HEK293 (cell line): Measurements from ENCODE around the gene MGAT4C.

Experiments
- CTCF ChIA-PET: fragments of 350-600 bp; formaldehyde crosslinking; extraction: SDS; loops from one replicate; lab custom pipeline; 2021; ENCODE audit warnings: antibody characterized with exemption; lab: Yijun Ruan, JAX
- POLR2A ChIA-PET: fragments of 300-600 bp; formaldehyde crosslinking; extraction: SDS; loops from one replicate; lab custom pipeline; 2020; ENCODE audit warnings: antibody characterized with exemption, inconsistent platforms; lab: Yijun Ruan, JAX
- H3K27ac ChIP-seq: fragments of 200-500 bp; sonication (Bioruptor generic); 2 replicates; pipeline ENCODE4 v1.5.1; 2014; ENCODE audit warnings: low read depth, low read length, control low read depth, inconsistent platforms; ENCODE audit errors: extremely low read depth
- H3K36me3 ChIP-seq, 2 experiments: fragments of 200-500 bp in 1 of 2; sonication (Bioruptor generic) in 1 of 2; 1 replicate in 1 of 2; 2 replicates in 1 of 2; pipeline ENCODE4 v1.5.1; 2014 to 2017; ENCODE audit warnings: inconsistent platforms in 2 of 2, low read length in 2 of 2; ENCODE audit not compliant: control insufficient read depth in 2 of 2, insufficient read depth in 1 of 2
- H3K4me1 ChIP-seq: fragments of 200-500 bp; sonication (Bioruptor generic); 2 replicates; pipeline ENCODE4 v1.5.1; 2014; ENCODE audit warnings: mild to moderate bottlenecking, low read length, inconsistent platforms; ENCODE audit not compliant: control insufficient read depth, insufficient read depth
- H3K4me3 ChIP-seq: 2 replicates; pipeline ENCODE4 v1.5.1; 2011; ENCODE audit warnings: low read depth, mild to moderate bottlenecking, control low read depth, low read length, moderate library complexity
- H3K9me3 ChIP-seq: fragments of 200-500 bp; sonication (Bioruptor generic); 2 replicates; pipeline ENCODE4 v1.5.1; 2014; ENCODE audit warnings: low read depth, low read length, inconsistent platforms; ENCODE audit not compliant: control insufficient read depth, insufficient read depth
- GLI2 ChIP-seq: fragments of 450-650 bp; formaldehyde crosslinking; IDR thresholded peaks from 2 replicates; pipeline ENCODE4; 2017; ENCODE audit warnings: missing biosample characterization, missing genetic modification characterization, low read depth, borderline replicate concordance
- GLIS2 ChIP-seq: fragments of 450-650 bp; formaldehyde crosslinking; IDR thresholded peaks from 2 replicates; pipeline ENCODE4 v1.5.1; 2016; ENCODE audit warnings: missing biosample characterization, missing genetic modification characterization
- HOXC10 ChIP-seq: sonication (generic); formaldehyde crosslinking; IDR thresholded peaks from 2 replicates; pipeline ENCODE4 v1.8.1; 2023; ENCODE audit warnings: mild to moderate bottlenecking, missing genetic modification reagents
- KLF8 ChIP-seq: fragments of 450-650 bp; formaldehyde crosslinking; IDR thresholded peaks from 2 replicates; pipeline ENCODE4 v1.5.1; 2016; ENCODE audit warnings: missing biosample characterization, missing genetic modification characterization
- MZF1 ChIP-seq: fragments of 450-650 bp; formaldehyde crosslinking; IDR thresholded peaks from 2 replicates; pipeline ENCODE4 v1.5.1; 2017; ENCODE audit warnings: missing biosample characterization, missing genetic modification characterization, borderline replicate concordance
- ZNF155 ChIP-seq: fragments of 450-650 bp; formaldehyde crosslinking; IDR thresholded peaks from 2 replicates; pipeline ENCODE4 v1.5.1; 2016; ENCODE audit warnings: missing biosample characterization, missing genetic modification characterization
- ZNF184 ChIP-seq: fragments of 450-650 bp; IDR thresholded peaks from 2 replicates; pipeline ENCODE4 v1.5.1; 2018; ENCODE audit warnings: missing biosample characterization, mild to moderate bottlenecking, missing genetic modification characterization
- ZNF266 ChIP-seq: fragments of 450-650 bp; formaldehyde crosslinking; IDR thresholded peaks from 2 replicates; pipeline ENCODE4 v1.5.1; 2016; ENCODE audit warnings: missing biosample characterization, missing genetic modification characterization, low read depth
- ZNF302 ChIP-seq: fragments of 450-650 bp; formaldehyde crosslinking; IDR thresholded peaks from 2 replicates; pipeline ENCODE4 v1.5.1; 2016; ENCODE audit warnings: missing biosample characterization, missing genetic modification characterization, low read depth
- ZNF350 ChIP-seq: fragments of 450-650 bp; formaldehyde crosslinking; IDR thresholded peaks from 2 replicates; pipeline ENCODE4 v1.5.0; 2017; ENCODE audit warnings: missing biosample characterization, mild to moderate bottlenecking, missing genetic modification characterization
- ZNF416 ChIP-seq: fragments of 450-650 bp; formaldehyde crosslinking; IDR thresholded peaks from 2 replicates; pipeline ENCODE4 v1.5.1; 2016; ENCODE audit warnings: missing biosample characterization, missing genetic modification characterization
- ZNF423 ChIP-seq: fragments of 450-650 bp; formaldehyde crosslinking; IDR thresholded peaks from 2 replicates; pipeline ENCODE4 v1.5.1; 2016; ENCODE audit warnings: missing biosample characterization, missing genetic modification characterization
- ZNF548 ChIP-seq: fragments of 450-650 bp; formaldehyde crosslinking; IDR thresholded peaks from 2 replicates; pipeline ENCODE4 v1.5.1; 2016; ENCODE audit warnings: missing biosample characterization, missing genetic modification characterization
- ZNF555 ChIP-seq: fragments of 450-650 bp; formaldehyde crosslinking; conservative IDR thresholded peaks from 2 replicates; pipeline ENCODE4 v1.5.1; 2017; ENCODE audit warnings: missing biosample characterization, mild to moderate bottlenecking, missing genetic modification characterization, inconsistent platforms
- ZNF560 ChIP-seq: fragments of 450-650 bp; formaldehyde crosslinking; IDR thresholded peaks from 2 replicates; pipeline ENCODE4 v1.5.1; 2017; ENCODE audit warnings: missing biosample characterization, missing genetic modification characterization, borderline replicate concordance
- ZNF600 ChIP-seq: fragments of 450-650 bp; formaldehyde crosslinking; IDR thresholded peaks from 2 replicates; pipeline ENCODE4 v1.5.1; 2016; ENCODE audit warnings: missing biosample characterization, missing genetic modification characterization
- ZNF654 ChIP-seq: fragments of 450-650 bp; formaldehyde crosslinking; IDR thresholded peaks from 2 replicates; pipeline ENCODE4 v1.5.1; 2016; ENCODE audit warnings: low read depth, missing biosample characterization, missing genetic modification characterization
- ZNF670 ChIP-seq: fragments of 450-650 bp; formaldehyde crosslinking; IDR thresholded peaks from 2 replicates; pipeline ENCODE4 v1.5.1; 2016; ENCODE audit warnings: missing biosample characterization, missing genetic modification characterization, low read depth
- ZNF707 ChIP-seq: fragments of 450-650 bp; formaldehyde crosslinking; IDR thresholded peaks from 2 replicates; pipeline ENCODE4 v1.5.1; 2016; ENCODE audit warnings: missing biosample characterization, missing genetic modification characterization
- ZSCAN30 ChIP-seq: fragments of 450-650 bp; IDR thresholded peaks from 2 replicates; pipeline ENCODE4 v1.5.1; 2018; ENCODE audit warnings: missing biosample characterization, mild to moderate bottlenecking, missing genetic modification characterization, moderate library complexity
- TF ChIP-seq, protein P1 (sequence below): fragments of 450-650 bp; formaldehyde crosslinking; IDR thresholded peaks from 2 replicates; pipeline ENCODE4 v1.5.1; 2016; ENCODE audit warnings: missing biosample characterization, missing genetic modification characterization, low read depth
- TF ChIP-seq, protein P2 (sequence below): fragments of 450-650 bp; formaldehyde crosslinking; IDR thresholded peaks from 2 replicates; pipeline ENCODE4 v1.5.1; 2017; ENCODE audit warnings: missing biosample characterization, missing genetic modification characterization
- TF ChIP-seq, protein P3 (sequence below): fragments of 450-650 bp; formaldehyde crosslinking; IDR thresholded peaks from 2 replicates; pipeline ENCODE4 v1.5.1; 2016; ENCODE audit warnings: missing biosample characterization, missing genetic modification characterization

Gene MGAT4C

DNA sequence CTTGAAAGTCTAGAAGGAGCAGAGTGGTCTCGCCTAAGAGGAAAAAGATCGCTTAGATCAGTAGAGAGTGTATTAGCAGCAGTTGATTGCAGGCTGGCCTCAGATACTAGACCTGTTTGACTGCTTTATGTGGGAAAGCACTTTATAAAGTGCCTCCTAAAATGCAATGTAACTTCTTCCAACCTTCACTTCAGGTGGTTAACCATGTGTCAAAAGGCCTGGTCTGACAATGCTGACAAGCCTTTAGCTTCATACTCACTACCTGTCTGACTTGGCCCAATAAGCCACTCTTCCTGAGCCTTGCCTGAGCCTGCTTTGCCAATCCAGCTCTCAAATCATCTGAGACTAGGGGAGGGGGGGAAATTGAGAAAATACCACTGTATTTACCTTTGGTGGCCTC is 14.6 kb downstream of the MGAT4C start (continued):
- TF ChIP-seq ZNF560 (tag by site-specific recombination): no peak
- TF ChIP-seq, protein P1, sequence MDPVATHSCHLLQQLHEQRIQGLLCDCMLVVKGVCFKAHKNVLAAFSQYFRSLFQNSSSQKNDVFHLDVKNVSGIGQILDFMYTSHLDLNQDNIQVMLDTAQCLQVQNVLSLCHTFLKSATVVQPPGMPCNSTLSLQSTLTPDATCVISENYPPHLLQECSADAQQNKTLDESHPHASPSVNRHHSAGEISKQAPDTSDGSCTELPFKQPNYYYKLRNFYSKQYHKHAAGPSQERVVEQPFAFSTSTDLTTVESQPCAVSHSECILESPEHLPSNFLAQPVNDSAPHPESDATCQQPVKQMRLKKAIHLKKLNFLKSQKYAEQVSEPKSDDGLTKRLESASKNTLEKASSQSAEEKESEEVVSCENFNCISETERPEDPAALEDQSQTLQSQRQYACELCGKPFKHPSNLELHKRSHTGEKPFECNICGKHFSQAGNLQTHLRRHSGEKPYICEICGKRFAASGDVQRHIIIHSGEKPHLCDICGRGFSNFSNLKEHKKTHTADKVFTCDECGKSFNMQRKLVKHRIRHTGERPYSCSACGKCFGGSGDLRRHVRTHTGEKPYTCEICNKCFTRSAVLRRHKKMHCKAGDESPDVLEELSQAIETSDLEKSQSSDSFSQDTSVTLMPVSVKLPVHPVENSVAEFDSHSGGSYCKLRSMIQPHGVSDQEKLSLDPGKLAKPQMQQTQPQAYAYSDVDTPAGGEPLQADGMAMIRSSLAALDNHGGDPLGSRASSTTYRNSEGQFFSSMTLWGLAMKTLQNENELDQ (tag by site-specific recombination): no peak
- TF ChIP-seq ZNF302 (tag by site-specific recombination): no peak
- TF ChIP-seq ZNF266: no peak
- no peak for TF ChIP-seq ZNF155 (tag by site-specific recombination)
- TF ChIP-seq ZNF548 (tag by site-specific recombination): no peak
- no peak for TF ChIP-seq MZF1

DNA sequence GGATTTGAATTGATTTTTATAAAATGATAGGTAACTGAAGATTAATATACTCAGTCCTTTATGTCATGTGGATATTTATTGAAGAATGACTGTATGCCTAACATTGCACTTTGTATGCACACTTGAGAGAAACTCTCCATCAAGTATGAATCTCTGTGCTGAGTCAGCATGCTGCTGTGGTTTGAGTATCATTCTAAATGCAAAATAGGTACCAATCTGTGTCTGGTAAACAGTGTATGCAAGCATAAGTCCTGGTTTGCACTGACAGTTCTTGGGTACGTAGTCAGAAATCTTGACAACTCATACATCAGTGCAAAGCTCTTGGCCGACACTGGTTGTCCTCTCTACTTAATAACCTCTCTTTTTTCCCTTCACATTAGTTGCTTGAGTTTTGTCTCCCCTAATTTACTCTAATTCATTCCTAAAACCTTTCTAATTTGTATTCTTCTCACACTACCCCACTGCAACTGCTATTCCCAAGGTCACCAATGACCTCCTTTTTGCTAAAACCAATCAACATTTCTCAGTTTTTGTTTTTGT is 21.8 kb downstream of the MGAT4C start:
- H3K36me3 ChIP-seq: no peaks in the 10 kb centered on the region
- H3K27ac ChIP-seq: no peak overlapping the region
- no peaks in the 10 kb centered on the region for H3K9me3 ChIP-seq
- TF ChIP-seq ZSCAN30 (tag by site-specific recombination) (no peak), MZF1 (no peak), ZNF600 (tag by site-specific recombination) (no peak), ZNF184 (tag by site-specific recombination) (no peak), GLI2 (tag by site-specific recombination) (no peak), KLF8 (tag by site-specific recombination) (no peak), ZNF670 (tag by site-specific recombination) (no peak)
- TF ChIP-seq, protein P2, sequence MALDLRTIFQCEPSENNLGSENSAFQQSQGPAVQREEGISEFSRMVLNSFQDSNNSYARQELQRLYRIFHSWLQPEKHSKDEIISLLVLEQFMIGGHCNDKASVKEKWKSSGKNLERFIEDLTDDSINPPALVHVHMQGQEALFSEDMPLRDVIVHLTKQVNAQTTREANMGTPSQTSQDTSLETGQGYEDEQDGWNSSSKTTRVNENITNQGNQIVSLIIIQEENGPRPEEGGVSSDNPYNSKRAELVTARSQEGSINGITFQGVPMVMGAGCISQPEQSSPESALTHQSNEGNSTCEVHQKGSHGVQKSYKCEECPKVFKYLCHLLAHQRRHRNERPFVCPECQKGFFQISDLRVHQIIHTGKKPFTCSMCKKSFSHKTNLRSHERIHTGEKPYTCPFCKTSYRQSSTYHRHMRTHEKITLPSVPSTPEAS: no peak
- no peaks in the 10 kb centered on the region for H3K4me1 ChIP-seq
- CTCF ChIA-PET: no interaction called here
- POLR2A ChIA-PET: no interaction called here
- no peak overlapping the region for H3K4me3 ChIP-seq

DNA sequence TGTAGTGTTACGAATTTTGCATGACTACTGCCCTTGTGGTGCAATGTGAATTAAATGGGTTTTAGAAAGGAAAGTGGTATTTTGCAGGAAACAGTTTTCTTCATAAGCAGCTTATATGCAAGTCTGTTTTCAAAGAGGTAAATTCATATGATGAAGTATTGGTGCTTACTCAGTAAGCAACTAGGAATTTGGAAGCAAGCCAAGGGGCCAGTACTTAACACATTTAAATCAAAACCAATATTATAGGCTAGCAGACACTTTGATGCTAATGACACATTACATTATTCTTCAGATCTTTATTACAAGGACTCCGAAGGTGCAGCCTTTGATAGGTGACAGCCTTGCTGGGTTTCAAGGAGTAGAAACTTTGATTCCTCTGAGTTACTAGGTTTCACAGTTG is 23.1 kb downstream of the MGAT4C start:
- Histone ChIP-seq H3K36me3 (no peaks in the 10 kb centered on the region), H3K9me3 (no peaks in the 10 kb centered on the region), H3K27ac (no peak overlapping the region), H3K4me1 (no peaks in the 10 kb centered on the region), H3K4me3 (no peak overlapping the region)
- POLR2A ChIA-PET: no interaction called here
- TF ChIP-seq ZNF654 (tag by site-specific recombination) (no peak), ZNF707 (no peak), ZNF555 (tag by site-specific recombination) (no peak), GLIS2 (tag by site-specific recombination) (no peak), ZNF423 (tag by site-specific recombination) (no peak), ZNF416 (tag by site-specific recombination) (no peak), HOXC10 (CRISPR knock-in tag) (no peak), ZNF350 (tag by site-specific recombination) (no peak)
- TF ChIP-seq, protein P3, sequence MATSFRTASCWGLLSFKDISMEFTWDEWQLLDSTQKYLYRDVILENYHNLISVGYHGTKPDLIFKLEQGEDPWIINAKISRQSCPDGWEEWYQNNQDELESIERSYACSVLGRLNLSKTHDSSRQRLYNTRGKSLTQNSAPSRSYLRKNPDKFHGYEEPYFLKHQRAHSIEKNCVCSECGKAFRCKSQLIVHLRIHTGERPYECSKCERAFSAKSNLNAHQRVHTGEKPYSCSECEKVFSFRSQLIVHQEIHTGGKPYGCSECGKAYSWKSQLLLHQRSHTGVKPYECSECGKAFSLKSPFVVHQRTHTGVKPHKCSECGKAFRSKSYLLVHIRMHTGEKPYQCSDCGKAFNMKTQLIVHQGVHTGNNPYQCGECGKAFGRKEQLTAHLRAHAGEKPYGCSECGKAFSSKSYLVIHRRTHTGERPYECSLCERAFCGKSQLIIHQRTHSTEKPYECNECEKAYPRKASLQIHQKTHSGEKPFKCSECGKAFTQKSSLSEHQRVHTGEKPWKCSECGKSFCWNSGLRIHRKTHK (tag by site-specific recombination): no peak
- CTCF ChIA-PET: no interaction called here
